Testis (tissue), 3 donors: ENCODE results near the gene TOX2. TPM values are rescaled to one million over a fixed set of nuclear protein-coding genes. Genes with fewer than 3 reads are reported as not detected.

Experiments
- DNase-seq: peaks from one replicate; pipeline ENCODE4 v3.0.0-alpha.2; 2019
- H3K27ac ChIP-seq, 2 donors: fragments of 200-600 bp; sonication (generic); one replicate each; pipeline ENCODE4 v1.5.1; 2019
- H3K27me3 ChIP-seq: fragments of 200-600 bp; sonication (generic); one replicate; pipeline ENCODE4 v1.5.1; 2019
- H3K36me3 ChIP-seq: fragments of 200-600 bp; sonication (generic); one replicate; pipeline ENCODE4 v1.5.1; 2017; ENCODE audit warnings: low read depth; ENCODE audit errors: missing control alignments
- H3K4me1 ChIP-seq: fragments of 200-600 bp; sonication (generic); one replicate; pipeline ENCODE4 v1.5.1; 2019
- H3K4me3 ChIP-seq, 2 donors: fragments of 200-600 bp; sonication (generic); one replicate each; pipeline ENCODE4 v1.5.1; 2017 to 2019
- H3K9me3 ChIP-seq: fragments of 200-600 bp; sonication (generic); one replicate; pipeline ENCODE4 v1.5.1; 2017
- POLR2A ChIP-seq: fragments of 450-650 bp; IDR thresholded peaks from one replicate; pipeline ENCODE4 v1.6.1; 2017; ENCODE audit warnings: antibody characterized with exemption, mild to moderate bottlenecking, moderate library complexity
- WGBS, 2 donors: methylation state at CpG; one replicate each; pipeline ENCODE4 v1.1.5; 2018; 5-methylcytosine and 5-hydroxymethylcytosine counted together
- intact Hi-C: fragments of 100-400 bp; cut with DNase I; formaldehyde crosslinking; loops from one replicate; pipeline ENCODE4 v1.15.1; 2023; ENCODE audit warnings: low total_unique reads
- polyA plus RNA-seq: library from polyadenylated mRNA; stranded (reverse); fragments of 350-450 nt; fragmentation: Illumina TruSeq; extraction: RNeasy Lipid Tissue Mini Kit (QIAGEN cat#74804); gene quantifications from one replicate; pipeline ENCODE4 v1.2.3, GENCODE V29; 2014; ENCODE audit warnings: low read depth, low replicate concordance; ENCODE audit not compliant: insufficient read depth
- total RNA-seq, 2 donors: library from RNA; depleted of rRNA; stranded (reverse); fragments of >200 nt; gene quantifications; one replicate each; pipeline ENCODE4 v1.2.3, GENCODE V29; 2016
- TF ChIP-seq, protein P1 (sequence below), 3 experiments: fragments of 450-650 bp in 2 of 3; fragments of 200-600 bp in 1 of 3; sonication (generic) in 1 of 3; IDR thresholded peaks; one replicate each; pipeline ENCODE4 v1.5.1; 2016 to 2019; ENCODE audit warnings: antibody characterized with exemption in 3 of 3, mild to moderate bottlenecking in 2 of 3, moderate library complexity in 1 of 3

The TOX2 gene
- total and polyA plus RNA-seq, 3 donors from 2014 or later: 43.8 to 67.0 (median 48.1) TPM

DNA sequence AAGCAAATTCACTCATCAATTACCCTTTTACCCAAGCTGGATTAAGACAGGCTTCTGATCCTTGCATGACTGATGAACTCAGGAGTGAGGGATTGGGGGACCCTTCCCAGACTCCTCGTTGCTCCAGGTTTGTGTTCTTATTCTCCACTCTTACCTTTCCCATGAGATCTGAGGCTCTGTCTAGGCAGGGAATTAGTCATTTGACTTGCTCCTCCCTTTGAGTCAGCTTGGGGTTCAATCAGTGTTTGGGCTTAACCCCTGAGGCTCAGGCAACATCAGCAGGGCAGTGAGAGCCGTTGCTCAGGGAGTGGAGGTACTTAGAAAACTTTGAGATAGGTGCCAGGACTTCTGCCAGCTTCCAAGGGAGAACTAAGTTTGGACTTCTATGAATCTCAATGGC, 20.7 kb upstream of the TOX2 start:
- DNase-seq: no peak
- intact Hi-C loops: no loop called here
- TF ChIP-seq POLR2A: no peak
- TF ChIP-seq, protein P1, sequence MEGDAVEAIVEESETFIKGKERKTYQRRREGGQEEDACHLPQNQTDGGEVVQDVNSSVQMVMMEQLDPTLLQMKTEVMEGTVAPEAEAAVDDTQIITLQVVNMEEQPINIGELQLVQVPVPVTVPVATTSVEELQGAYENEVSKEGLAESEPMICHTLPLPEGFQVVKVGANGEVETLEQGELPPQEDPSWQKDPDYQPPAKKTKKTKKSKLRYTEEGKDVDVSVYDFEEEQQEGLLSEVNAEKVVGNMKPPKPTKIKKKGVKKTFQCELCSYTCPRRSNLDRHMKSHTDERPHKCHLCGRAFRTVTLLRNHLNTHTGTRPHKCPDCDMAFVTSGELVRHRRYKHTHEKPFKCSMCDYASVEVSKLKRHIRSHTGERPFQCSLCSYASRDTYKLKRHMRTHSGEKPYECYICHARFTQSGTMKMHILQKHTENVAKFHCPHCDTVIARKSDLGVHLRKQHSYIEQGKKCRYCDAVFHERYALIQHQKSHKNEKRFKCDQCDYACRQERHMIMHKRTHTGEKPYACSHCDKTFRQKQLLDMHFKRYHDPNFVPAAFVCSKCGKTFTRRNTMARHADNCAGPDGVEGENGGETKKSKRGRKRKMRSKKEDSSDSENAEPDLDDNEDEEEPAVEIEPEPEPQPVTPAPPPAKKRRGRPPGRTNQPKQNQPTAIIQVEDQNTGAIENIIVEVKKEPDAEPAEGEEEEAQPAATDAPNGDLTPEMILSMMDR (IDR thresholded peaks at IDR 0.05): no peak
- Histone ChIP-seq H3K27me3 (no peaks in the 10 kb centered on the region), H3K4me1 (no peaks in the 10 kb centered on the region), H3K27ac (no peak overlapping the region), H3K4me3 (no peak overlapping the region), H3K9me3 (no peaks in the 10 kb centered on the region), H3K36me3 (no peaks in the 10 kb centered on the region)
- 29 to 37% methylated on average over 2 of the region's 2 CpGs for WGBS, 2 donors

DNA sequence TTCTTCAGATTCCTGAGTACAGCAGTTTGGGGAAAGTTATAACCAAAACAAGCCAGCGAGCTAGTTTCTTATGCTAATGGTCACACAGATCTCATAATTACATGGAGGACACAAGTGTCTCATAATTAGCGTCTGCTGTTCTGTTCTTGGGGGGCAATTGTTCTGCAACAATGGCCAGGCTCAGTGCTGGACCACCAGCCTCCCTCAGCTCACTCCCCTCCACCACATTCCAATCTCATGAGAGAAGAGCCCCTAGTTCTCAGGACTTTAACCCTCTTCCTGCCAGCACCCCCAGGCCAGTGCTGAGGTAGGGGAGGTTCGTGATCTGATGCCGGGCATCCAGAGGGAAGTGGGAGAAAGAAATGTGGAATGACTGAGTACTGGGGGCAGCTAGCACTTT, 20.2 kb upstream of the TOX2 start:
- intact Hi-C loops: no loop called here
- Histone ChIP-seq H3K27me3 (no peaks in the 10 kb centered on the region), H3K4me1 (no peaks in the 10 kb centered on the region), H3K27ac (no peak overlapping the region), H3K36me3 (no peaks in the 10 kb centered on the region), H3K4me3 (no peak overlapping the region), H3K9me3 (no peaks in the 10 kb centered on the region)
- WGBS, 2 donors: 47% methylated on average over 4 of the region's 4 CpGs
- TF ChIP-seq, protein P1 (IDR thresholded peaks at IDR 0.05): no peak
- no peak for TF ChIP-seq POLR2A
- DNase-seq: no peak

DNA sequence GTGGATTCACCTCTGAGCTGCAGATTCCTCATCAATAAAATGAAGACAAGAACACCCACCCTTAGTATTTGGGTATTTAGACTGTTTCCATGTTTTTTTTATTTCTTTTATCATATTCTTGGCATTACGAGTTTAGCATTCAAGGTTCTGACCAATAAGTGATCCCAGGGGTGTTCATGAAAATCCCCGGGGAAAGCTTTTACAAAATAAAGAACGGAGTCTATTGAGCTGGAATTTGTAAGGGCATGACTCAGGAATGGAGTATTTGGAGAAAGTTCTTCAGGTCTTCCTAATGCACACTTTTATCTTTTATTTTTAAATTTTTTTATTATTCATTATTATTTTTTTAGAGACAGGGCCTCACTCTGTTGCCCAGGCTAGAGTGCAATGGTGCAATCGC, 19.4 kb upstream of the TOX2 start:
- H3K27ac ChIP-seq: no peak overlapping the region
- no peak overlapping the region for H3K4me3 ChIP-seq
- no peaks in the 10 kb centered on the region for H3K27me3 ChIP-seq
- WGBS, 2 donors: 80 to 85% methylated on average over 4 of the region's 4 CpGs
- no peaks in the 10 kb centered on the region for H3K36me3 ChIP-seq
- intact Hi-C loops: no loop called here
- no peak for DNase-seq
- no peak for TF ChIP-seq POLR2A
- TF ChIP-seq, protein P1 (IDR thresholded peaks at IDR 0.05): no peak
- H3K4me1 ChIP-seq: no peaks in the 10 kb centered on the region
- no peaks in the 10 kb centered on the region for H3K9me3 ChIP-seq

DNA sequence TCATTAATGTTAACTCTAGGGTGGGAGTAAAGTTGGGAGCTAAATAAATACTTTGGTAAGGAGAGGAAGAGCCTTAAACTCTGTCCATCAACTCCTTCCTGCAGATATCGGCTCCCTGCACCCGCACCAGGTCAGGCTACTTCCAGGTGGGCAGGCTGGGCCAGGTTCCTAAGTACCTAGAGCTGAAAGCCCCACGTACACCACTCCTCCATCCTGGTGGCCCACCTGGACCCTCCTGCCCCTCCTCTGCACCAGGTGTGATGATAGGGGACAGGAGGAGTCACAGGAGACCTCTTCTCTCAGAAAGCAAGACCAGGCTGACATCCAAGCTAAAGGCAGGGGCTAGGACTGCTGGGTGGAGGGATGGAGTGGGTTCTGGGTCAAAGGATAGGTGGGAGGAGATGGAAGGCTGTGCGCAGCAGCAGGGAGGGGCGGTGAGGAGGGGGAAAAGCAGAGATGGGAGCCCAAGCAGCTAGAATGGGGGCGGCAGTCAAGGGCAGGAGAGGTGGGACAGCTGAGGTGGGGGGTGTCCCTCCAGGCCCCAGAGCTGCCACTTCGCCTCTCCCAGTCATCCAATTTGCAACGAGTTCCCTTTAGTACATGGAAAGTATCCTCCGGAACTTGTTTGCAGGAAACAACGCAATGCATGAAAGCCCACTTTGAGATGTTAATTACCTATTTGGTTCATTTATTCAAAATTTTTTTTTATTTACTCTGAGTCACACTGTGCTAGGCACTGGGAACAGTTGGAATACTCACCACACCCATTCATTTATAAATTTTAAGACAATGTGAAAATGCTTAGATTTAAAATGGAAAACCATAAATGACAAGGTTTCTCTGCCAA, 15.2 kb upstream of the TOX2 start:
- H3K4me3 ChIP-seq: no peak overlapping the region
- no peaks in the 10 kb centered on the region for H3K36me3 ChIP-seq
- TF ChIP-seq POLR2A: no peak
- H3K4me1 ChIP-seq: peaks cover 11% of the 10 kb centered on the region
- no peak for DNase-seq
- 60 to 63% methylated on average over 10 of the region's 10 CpGs for WGBS, 2 donors
- no peaks in the 10 kb centered on the region for H3K27me3 ChIP-seq
- intact Hi-C loops: no loop called here
- H3K27ac ChIP-seq: peak overlapping the region; percentile 18 to 34
- H3K9me3 ChIP-seq: no peaks in the 10 kb centered on the region

DNA sequence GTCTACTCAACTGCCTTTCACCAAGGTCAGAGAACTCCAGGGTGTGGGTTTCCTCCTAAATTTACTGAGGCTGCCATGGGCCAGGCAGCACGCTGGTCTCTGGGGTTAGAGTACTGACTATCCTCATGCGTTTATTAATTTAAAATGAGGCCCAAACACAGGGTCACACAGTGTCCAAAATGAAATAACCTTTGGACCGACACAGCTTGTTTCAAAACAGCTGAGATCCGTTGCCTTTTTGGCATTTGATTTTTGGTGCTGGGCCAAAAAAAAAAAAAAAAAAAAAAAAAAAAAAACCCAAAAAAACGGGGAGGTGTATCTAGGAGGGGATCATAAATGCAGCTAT, 14.6 kb upstream of the TOX2 start:
- no peak overlapping the region for H3K4me3 ChIP-seq
- WGBS, 2 donors: 15 to 17% methylated on average over 5 of the region's 5 CpGs
- no peak for DNase-seq
- no peaks in the 10 kb centered on the region for H3K9me3 ChIP-seq
- TF ChIP-seq POLR2A: no peak
- TF ChIP-seq, protein P1 (IDR thresholded peaks at IDR 0.05): no peak
- peaks cover 11% of the 10 kb centered on the region for H3K4me1 ChIP-seq
- peak overlapping the region; percentile 14 to 18 for H3K27ac ChIP-seq
- H3K27me3 ChIP-seq: no peaks in the 10 kb centered on the region
- H3K36me3 ChIP-seq: no peaks in the 10 kb centered on the region
- intact Hi-C loops: no loop called here
